Measurements from ENCODE around the gene PDGFA.

Gene PDGFA

DNA sequence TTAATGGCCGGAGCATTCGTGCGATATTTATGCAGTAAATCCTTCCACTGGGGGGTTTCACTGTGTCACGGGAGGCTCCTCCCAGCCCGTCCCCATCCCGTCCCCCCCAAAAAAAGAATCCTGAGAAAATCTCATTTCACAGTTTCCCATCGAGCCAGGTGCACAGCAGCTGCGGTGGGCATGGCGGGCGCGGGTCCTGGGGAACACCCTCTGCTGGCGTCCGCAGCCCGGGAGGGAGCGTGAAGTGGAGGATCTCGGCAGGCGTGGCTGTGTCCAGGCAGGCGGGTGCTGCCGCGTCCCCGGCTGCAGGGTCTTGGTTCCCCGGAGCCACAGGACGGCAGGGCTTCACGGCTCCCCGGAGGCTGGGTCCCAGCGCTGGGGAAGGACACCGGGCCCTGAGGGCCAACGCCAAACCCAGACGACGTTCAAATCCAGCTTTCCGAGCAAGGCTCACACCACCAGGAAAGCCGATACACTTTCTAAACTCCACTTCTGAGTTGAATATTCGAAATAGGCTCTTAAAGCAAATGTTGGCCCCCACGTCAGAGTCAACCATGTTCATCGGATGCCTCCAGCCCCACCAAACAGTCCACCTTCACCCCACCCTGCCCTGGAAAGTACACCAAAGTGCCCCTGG lies 55.7 kb downstream of the PDGFA start:
- in situ Hi-C loops (cut with HindIII; ENCODE audit: low pct_ligation_motif_present, low sequenced_read_pairs) = no loop called here
- TF ChIP-seq, protein P1, sequence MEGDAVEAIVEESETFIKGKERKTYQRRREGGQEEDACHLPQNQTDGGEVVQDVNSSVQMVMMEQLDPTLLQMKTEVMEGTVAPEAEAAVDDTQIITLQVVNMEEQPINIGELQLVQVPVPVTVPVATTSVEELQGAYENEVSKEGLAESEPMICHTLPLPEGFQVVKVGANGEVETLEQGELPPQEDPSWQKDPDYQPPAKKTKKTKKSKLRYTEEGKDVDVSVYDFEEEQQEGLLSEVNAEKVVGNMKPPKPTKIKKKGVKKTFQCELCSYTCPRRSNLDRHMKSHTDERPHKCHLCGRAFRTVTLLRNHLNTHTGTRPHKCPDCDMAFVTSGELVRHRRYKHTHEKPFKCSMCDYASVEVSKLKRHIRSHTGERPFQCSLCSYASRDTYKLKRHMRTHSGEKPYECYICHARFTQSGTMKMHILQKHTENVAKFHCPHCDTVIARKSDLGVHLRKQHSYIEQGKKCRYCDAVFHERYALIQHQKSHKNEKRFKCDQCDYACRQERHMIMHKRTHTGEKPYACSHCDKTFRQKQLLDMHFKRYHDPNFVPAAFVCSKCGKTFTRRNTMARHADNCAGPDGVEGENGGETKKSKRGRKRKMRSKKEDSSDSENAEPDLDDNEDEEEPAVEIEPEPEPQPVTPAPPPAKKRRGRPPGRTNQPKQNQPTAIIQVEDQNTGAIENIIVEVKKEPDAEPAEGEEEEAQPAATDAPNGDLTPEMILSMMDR (IDR thresholded peaks at IDR 0.05; ENCODE audit: low read depth, low read length, missing control alignments) = no peak
- no peaks in the 10 kb centered on the region for H3K27me3 ChIP-seq (replicated peaks)
- H3K27ac ChIP-seq = no peak overlapping the region
- DNase-seq = no peak
- no peaks in the 10 kb centered on the region for H3K36me3 ChIP-seq (replicated peaks)
- no peak overlapping the region for H3K4me3 ChIP-seq (ENCODE audit: low read depth, low read length)

DNA sequence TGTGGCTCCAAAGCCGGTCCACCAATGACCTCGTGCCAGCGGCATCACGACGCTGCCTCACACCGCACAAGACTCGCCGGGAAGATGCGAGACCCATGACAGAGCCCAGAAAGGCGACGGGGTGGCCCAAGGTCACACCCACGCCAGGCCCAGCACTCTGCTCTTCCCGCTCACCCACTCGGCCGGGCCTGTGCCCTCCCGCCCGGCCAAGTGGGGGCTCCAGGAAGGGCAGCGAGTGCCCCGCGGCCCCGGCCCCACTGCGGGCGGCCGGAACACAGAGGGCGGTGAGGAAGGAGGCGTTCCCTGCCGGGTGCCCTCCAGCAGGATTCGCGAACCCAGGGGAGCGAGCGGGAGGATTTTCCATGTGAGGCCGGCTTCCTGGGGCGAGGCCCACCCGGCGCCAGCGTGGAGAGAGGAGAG lies 56.3 kb downstream of the PDGFA start:
- H3K4me3 ChIP-seq (ENCODE audit: low read depth, low read length) = no peak overlapping the region
- H3K36me3 ChIP-seq (replicated peaks) = no peaks in the 10 kb centered on the region
- H3K27ac ChIP-seq = no peak overlapping the region
- TF ChIP-seq, protein P1 (IDR thresholded peaks at IDR 0.05; ENCODE audit: low read depth, low read length, missing control alignments) = no peak
- no peaks in the 10 kb centered on the region for H3K27me3 ChIP-seq (replicated peaks)
- in situ Hi-C loops (cut with HindIII; ENCODE audit: low pct_ligation_motif_present, low sequenced_read_pairs) = no loop called here
- no peak for DNase-seq

DNA sequence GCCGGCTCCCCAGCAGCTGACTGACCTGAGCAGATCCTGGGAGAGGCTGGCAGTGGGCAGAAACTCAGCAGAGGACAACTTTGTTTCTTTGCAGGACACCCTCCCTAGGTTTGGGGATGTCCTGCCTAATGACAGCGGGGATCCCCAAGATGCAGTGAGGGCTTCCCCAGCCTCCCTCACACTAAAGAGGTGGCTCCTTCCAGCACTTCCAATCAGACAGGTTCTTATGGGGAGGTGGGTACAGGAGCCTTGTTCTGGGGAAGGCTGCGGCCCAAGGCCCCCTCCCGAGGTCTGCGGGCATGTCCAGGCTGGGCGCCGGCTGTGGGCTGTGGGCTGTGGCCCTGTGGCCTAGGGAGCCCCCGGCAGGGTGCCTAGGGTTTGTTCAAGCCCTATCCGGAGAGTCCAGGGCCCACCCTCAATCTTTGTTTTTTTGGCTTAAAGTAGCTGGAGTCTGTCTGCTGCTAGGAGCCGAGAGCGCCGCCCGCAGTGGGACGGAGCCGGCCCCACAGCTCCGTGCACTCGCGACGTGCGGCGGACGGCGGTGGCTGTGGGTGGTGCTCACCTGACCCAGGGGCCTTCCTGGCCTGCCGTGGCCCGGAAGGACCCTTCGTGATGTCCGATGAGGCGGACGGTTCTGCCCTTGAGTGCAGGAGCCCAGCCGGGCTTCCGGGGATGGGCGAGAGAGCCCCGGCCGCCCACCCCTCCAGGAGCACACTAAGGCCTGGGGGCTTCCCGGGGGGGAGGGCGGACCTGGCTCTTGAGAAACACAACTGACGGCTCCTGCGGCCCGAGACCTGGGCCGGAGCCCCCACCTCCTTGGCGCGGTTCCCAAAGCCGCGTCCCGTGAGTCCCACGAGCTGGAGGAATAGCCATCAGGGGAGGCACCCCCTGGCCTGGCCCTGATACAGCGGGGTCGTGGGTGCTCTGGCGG lies 57.2 kb downstream of the PDGFA start:
- in situ Hi-C loops (cut with HindIII; ENCODE audit: low pct_ligation_motif_present, low sequenced_read_pairs) = no loop called here
- Histone ChIP-seq H3K27ac (no peak overlapping the region), H3K36me3 (replicated peaks) (no peaks in the 10 kb centered on the region), H3K27me3 (replicated peaks) (no peaks in the 10 kb centered on the region), H3K4me3 (ENCODE audit: low read depth, low read length) (no peak overlapping the region)
- TF ChIP-seq, protein P1 (IDR thresholded peaks at IDR 0.05; ENCODE audit: low read depth, low read length, missing control alignments) = no peak
- no peak for DNase-seq

GRCh38 chr7:461453-462172 lies 58.0 kb downstream of the PDGFA start:
- TF ChIP-seq, protein P1 (IDR thresholded peaks at IDR 0.05; ENCODE audit: low read depth, low read length, missing control alignments) = no peak
- Histone ChIP-seq H3K27ac (no peak overlapping the region), H3K4me3 (ENCODE audit: low read depth, low read length) (no peak overlapping the region), H3K36me3 (replicated peaks) (no peaks in the 10 kb centered on the region), H3K27me3 (replicated peaks) (no peaks in the 10 kb centered on the region)
- in situ Hi-C loops (cut with HindIII; ENCODE audit: low pct_ligation_motif_present, low sequenced_read_pairs) = no loop called here
- DNase-seq = no peak

DNA sequence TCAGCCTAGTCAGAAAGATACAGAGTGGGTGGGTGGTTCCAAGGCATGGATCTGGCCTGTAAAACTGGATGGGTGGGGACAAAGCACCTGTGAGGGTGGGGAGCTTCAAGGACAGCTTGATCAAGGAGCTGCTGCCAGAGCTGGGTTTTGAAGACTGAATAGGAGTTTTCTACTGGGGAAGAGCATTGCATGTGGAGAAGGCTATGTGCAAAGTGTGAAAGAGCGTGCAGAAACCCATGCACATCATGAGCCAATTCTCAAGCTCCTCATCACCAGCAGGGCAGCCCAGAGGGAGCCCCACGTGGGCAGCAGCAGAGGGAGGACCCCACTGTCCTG lies 58.6 kb downstream of the PDGFA start:
- TF ChIP-seq, protein P1 (IDR thresholded peaks at IDR 0.05; ENCODE audit: low read depth, low read length, missing control alignments) = no peak
- H3K27ac ChIP-seq = no peak overlapping the region
- in situ Hi-C loops (cut with HindIII; ENCODE audit: low pct_ligation_motif_present, low sequenced_read_pairs) = no loop called here
- no peak for DNase-seq
- no peak overlapping the region for H3K4me3 ChIP-seq (ENCODE audit: low read depth, low read length)
- H3K36me3 ChIP-seq (replicated peaks) = no peaks in the 10 kb centered on the region
- no peaks in the 10 kb centered on the region for H3K27me3 ChIP-seq (replicated peaks)

All from brain microvascular endothelial cell (primary cell).